Upper lobe of right lung (tissue), 1 donor: ENCODE data around the gene CPZ. TPM values are rescaled to one million over a fixed set of nuclear protein-coding genes. Genes with fewer than 3 reads are reported as not detected.
A peak's percentile ranks its signal among the peaks of the same experiment; 100 is the strongest.
"Not testable (repeated sequence)": the region's sequence is repeated elsewhere in the genome, so short reads cannot be mapped to it uniquely, and the experiment has no call there.

Experiments
- ATAC-seq: fragments of 200-7000 bp; cut with Tn5 transposase; one replicate; pipeline ENCODE4 v1.9.1; 2020; ENCODE audit warnings: mild to moderate bottlenecking, moderate library complexity
- DNase-seq: peaks from one replicate; pipeline ENCODE4 v3.0.0-alpha.2; 2020
- H3K27ac ChIP-seq: fragments of 200-600 bp; one replicate; pipeline ENCODE4 v1.8.0; 2022
- H3K27me3 ChIP-seq: fragments of 200-600 bp; one replicate; pipeline ENCODE4 v1.8.0; 2022; ENCODE audit warnings: mild to moderate bottlenecking
- H3K36me3 ChIP-seq: fragments of 200-600 bp; one replicate; pipeline ENCODE4 v1.8.0; 2022
- H3K4me1 ChIP-seq: fragments of 200-600 bp; one replicate; pipeline ENCODE4 v1.8.0; 2022
- H3K4me3 ChIP-seq: fragments of 200-600 bp; one replicate; pipeline ENCODE4 v1.8.0; 2022; ENCODE audit warnings: mild to moderate bottlenecking
- H3K9me3 ChIP-seq: fragments of 200-600 bp; one replicate; pipeline ENCODE4 v1.8.0; 2022
- CTCF ChIP-seq: fragments of 200-600 bp; IDR thresholded peaks from one replicate; pipeline ENCODE4 v1.8.0; 2022; ENCODE audit warnings: antibody characterized with exemption
- intact Hi-C: fragments of 100-400 bp; cut with DNase I; formaldehyde crosslinking; loops from one replicate; pipeline ENCODE4 v1.11.0; 2022
- total RNA-seq: library from RNA; stranded (reverse); fragmentation: NEBNext Ultra II Directional; extraction: Animal tissue kit (Norgen Biotek cat#: 25700); gene quantifications from one replicate; pipeline ENCODE4 v1.2.1, GENCODE V29; 2021
- donor health status: DM: no; HTN: yes; CAD: no; lungs with severe emphysema.

CPZ gene
- total RNA-seq, 1 donor from 2014 or later: 6.7 TPM

GRCh38 chr4:8653326-8654000, 60.9 kb downstream of the CPZ start:
- DNase-seq: peak; percentile 44

GRCh38 chr4:8654139-8654538, 61.6 kb downstream of the CPZ start:
- intact Hi-C loops, ATAC-seq, H3K36me3 ChIP-seq, H3K27ac ChIP-seq, H3K9me3 ChIP-seq, H3K4me3 ChIP-seq, H3K4me1 ChIP-seq, H3K27me3 ChIP-seq: not testable (repeated sequence)
- DNase-seq: peak; percentile 3

More at GRCh38 chr4:8653326-8654000, 60.9 kb downstream of the CPZ start:
- Histone ChIP-seq H3K4me1 (no peaks in the 10 kb centered on the region), H3K4me3 (no peak overlapping the region), H3K9me3 (no peaks in the 10 kb centered on the region), H3K36me3 (no peaks in the 10 kb centered on the region), H3K27me3 (peaks cover 6% of the 10 kb centered on the region), H3K27ac (no peak overlapping the region)
- TF ChIP-seq CTCF: no peak
- intact Hi-C loops: no loop called here
- ATAC-seq: no peak

GRCh38 chr4:8655411-8656184, 63.0 kb downstream of the CPZ start:
- DNase-seq: peak; percentile 44
- TF ChIP-seq CTCF: no peak

GRCh38 chr4:8656185-8656517, 63.6 kb downstream of the CPZ start:
- intact Hi-C loops: no loop called here

More at GRCh38 chr4:8655411-8656184, 63.0 kb downstream of the CPZ start:
- no peaks in the 10 kb centered on the region for H3K9me3 ChIP-seq
- no peak for ATAC-seq
- H3K27ac ChIP-seq: no peak overlapping the region
- intact Hi-C loops: no loop called here
- H3K4me1 ChIP-seq: no peaks in the 10 kb centered on the region
- no peaks in the 10 kb centered on the region for H3K36me3 ChIP-seq
- H3K4me3 ChIP-seq: no peak overlapping the region
- no peaks in the 10 kb centered on the region for H3K27me3 ChIP-seq

GRCh38 chr4:8656711-8657380, 64.3 kb downstream of the CPZ start:
- Histone ChIP-seq H3K4me1 (no peaks in the 10 kb centered on the region), H3K4me3 (no peak overlapping the region), H3K27ac (no peak overlapping the region), H3K36me3 (no peaks in the 10 kb centered on the region), H3K27me3 (no peaks in the 10 kb centered on the region), H3K9me3 (no peaks in the 10 kb centered on the region)
- no peak for ATAC-seq
- DNase-seq: peak; percentile 30
- no peak for TF ChIP-seq CTCF
- intact Hi-C loops: no loop called here

More at GRCh38 chr4:8656185-8656517, 63.6 kb downstream of the CPZ start:
- Histone ChIP-seq H3K4me1 (no peaks in the 10 kb centered on the region), H3K4me3 (no peak overlapping the region), H3K27me3 (no peaks in the 10 kb centered on the region), H3K36me3 (no peaks in the 10 kb centered on the region), H3K27ac (no peak overlapping the region), H3K9me3 (no peaks in the 10 kb centered on the region)
- TF ChIP-seq CTCF: no peak
- ATAC-seq (no peak), DNase-seq (no peak)
